ENCODE results near the gene OR8D4. TPM values are rescaled to one million over a fixed set of nuclear protein-coding genes. Genes with fewer than 3 reads are reported as not detected.

Gene OR8D4
- not detected in 2 replicates for total RNA-seq (2014; rRNA removed; shearing (Covaris generic))

DNA sequence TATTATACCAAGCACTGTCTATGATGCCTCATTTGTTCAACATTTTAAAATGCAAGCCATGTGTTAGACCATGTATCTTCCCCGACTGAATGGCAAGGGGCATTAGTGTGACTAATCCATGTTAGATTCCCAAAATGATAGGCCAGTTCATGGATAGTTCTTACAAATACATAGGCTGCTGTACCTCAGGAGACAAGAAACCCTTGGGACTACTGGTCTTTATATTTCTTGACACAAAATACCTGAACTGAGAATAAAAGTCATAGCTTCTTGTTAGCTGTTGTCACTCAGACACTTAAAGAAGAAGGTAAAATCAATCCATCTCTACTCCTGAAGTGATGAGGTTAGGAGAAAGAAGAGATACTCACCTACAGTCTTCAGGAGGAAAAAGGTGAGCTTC is at the start of gene OR8D4:
TSS of gene OR8D4 (plus strand) at position 301 of the 400 bp plus-strand sequence. CDS start 4,265 bp downstream, outside the sequence.

DNA sequence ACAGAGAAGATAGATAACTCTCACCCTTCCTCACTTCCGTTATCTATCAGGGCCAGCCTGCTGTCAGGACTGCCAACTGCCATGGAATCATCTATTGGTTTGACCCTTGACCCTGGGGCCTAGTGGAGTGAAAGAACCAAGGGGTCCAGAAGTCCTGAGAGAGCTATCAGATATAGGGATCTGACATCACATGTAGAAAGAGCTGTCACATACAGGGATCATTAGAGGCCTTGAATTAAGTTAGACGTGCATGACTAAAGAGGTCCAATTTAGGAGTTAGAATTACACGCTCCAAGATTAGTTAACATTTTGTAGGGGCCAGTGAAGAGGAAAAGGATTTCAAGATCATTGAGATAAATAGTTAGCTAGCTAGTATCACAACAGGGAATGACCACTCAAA is 16.4 kb upstream of the OR8D4 start, which contains the start of gene TMEM225:
TSS of gene TMEM225 (minus strand) at position 101 of the 400 bp plus-strand sequence. CDS start 245 bp downstream, outside the sequence.

DNA sequence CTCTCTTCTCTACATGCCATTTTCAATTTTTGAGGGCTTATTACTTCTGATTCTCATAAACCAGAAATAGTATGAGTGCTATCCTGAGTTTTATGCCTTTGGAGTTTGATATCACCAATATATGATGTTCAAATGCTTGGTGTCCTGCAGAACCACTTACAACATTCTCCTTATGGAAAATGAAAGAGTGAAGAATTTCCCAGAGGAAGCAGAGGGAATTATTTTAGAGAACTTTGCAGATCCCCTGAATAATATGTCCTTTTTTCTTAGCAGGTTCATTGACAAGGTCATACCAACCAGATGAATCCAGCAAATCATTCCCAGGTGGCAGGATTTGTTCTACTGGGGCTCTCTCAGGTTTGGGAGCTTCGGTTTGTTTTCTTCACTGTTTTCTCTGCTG is 37.4 kb downstream of the OR8D4 start, which contains the start of gene OR4D5:
TSS of gene OR4D5 (plus strand) at position 301 of the 400 bp plus-strand sequence. CDS start at position 301, 0 bp downstream.

DNA sequence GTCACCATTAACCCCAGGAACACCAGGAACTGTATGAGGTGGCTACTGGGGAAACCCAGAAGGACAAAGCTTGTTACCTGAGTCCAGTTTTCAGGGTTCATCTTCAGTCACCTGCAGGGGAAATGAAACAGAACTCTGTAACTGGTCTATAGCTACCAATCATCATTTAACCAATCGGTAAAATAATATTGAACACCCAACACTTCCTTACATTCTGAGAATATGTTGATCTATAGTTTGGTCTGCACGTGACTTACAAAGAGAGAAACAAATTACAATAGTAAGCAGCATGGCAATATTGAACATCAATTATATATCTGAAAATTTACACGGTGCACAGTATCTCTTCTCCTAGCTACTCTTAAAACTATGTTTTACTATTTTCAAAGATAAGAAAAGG is 41.8 kb downstream of the OR8D4 start, which contains the start of gene OR6T1:
TSS of gene OR6T1 (minus strand) at position 101 of the 400 bp plus-strand sequence. CDS start at position 101, 0 bp downstream.

Other genes with a start within 250 kb of the OR8D4 start
- gene SCN3B, start 247.5 kb upstream of the OR8D4 start, total RNA-seq (2014; rRNA removed; shearing (Covaris generic)): not detected in 2 replicates
- gene ZNF202, start 160.5 kb upstream of the OR8D4 start, total RNA-seq (2014; rRNA removed; shearing (Covaris generic)): 11.1 and 14.3 TPM in 2 replicates
- not detected in 2 replicates for gene OR6X1, start 147.6 kb upstream of the OR8D4 start, total RNA-seq (2014; rRNA removed; shearing (Covaris generic))
- not detected in 2 replicates for gene OR6M1, start 95.8 kb upstream of the OR8D4 start, total RNA-seq (2014; rRNA removed; shearing (Covaris generic))
- gene TMEM225, start 16.5 kb upstream of the OR8D4 start, total RNA-seq (2014; rRNA removed; shearing (Covaris generic)): not detected in 2 replicates
- gene OR4D5, start 37.5 kb downstream of the OR8D4 start, total RNA-seq (2014; rRNA removed; shearing (Covaris generic)): not detected in 2 replicates
- gene OR6T1, start 41.7 kb downstream of the OR8D4 start, total RNA-seq (2014; rRNA removed; shearing (Covaris generic)): 0.21 TPM in 1 of 2 replicates, not detected in the other
- not detected in 2 replicates for gene OR10S1, start 75.6 kb downstream of the OR8D4 start, total RNA-seq (2014; rRNA removed; shearing (Covaris generic))
- gene OR10G6, start 93.0 kb downstream of the OR8D4 start, total RNA-seq (2014; rRNA removed; shearing (Covaris generic)): not detected in 2 replicates
- gene OR10G4, start 110.8 kb downstream of the OR8D4 start, total RNA-seq (2014; rRNA removed; shearing (Covaris generic)): not detected in 2 replicates
- gene OR10G9, start 120.8 kb downstream of the OR8D4 start, total RNA-seq (2014; rRNA removed; shearing (Covaris generic)): not detected in 2 replicates
- not detected in 2 replicates for gene OR10G8, start 124.6 kb downstream of the OR8D4 start, total RNA-seq (2014; rRNA removed; shearing (Covaris generic))
- gene OR10G7, start 139.2 kb downstream of the OR8D4 start, total RNA-seq (2014; rRNA removed; shearing (Covaris generic)): not detected in 2 replicates
- gene VWA5A, start 213.3 kb downstream of the OR8D4 start, total RNA-seq (2014; rRNA removed; shearing (Covaris generic)): 5.5 and 6.9 TPM in 2 replicates

Data from A375 (cell line).